Activated naive CD4-positive, alpha-beta T cell treated with Interleukin-2 at 50 U/mL for 16 hours (primary cell): ENCODE data around the gene WDR90.

Experiments
- DNase-seq: peaks from one replicate; pipeline ENCODE4 v3.0.0-alpha.2; 2020

WDR90 gene

GRCh38 chr16:640614-641013 lies 8.6 kb upstream of the WDR90 start:
- DNase-seq, result no peak

GRCh38 chr16:641326-642188 lies 7.6 kb upstream of the WDR90 start, which contains the start of gene MCRIP2:
TSS of gene MCRIP2 (plus strand) at chr16:641828. CDS start at chr16:641992, 164 bp downstream.
- peak; percentile 77 for DNase-seq

DNA sequence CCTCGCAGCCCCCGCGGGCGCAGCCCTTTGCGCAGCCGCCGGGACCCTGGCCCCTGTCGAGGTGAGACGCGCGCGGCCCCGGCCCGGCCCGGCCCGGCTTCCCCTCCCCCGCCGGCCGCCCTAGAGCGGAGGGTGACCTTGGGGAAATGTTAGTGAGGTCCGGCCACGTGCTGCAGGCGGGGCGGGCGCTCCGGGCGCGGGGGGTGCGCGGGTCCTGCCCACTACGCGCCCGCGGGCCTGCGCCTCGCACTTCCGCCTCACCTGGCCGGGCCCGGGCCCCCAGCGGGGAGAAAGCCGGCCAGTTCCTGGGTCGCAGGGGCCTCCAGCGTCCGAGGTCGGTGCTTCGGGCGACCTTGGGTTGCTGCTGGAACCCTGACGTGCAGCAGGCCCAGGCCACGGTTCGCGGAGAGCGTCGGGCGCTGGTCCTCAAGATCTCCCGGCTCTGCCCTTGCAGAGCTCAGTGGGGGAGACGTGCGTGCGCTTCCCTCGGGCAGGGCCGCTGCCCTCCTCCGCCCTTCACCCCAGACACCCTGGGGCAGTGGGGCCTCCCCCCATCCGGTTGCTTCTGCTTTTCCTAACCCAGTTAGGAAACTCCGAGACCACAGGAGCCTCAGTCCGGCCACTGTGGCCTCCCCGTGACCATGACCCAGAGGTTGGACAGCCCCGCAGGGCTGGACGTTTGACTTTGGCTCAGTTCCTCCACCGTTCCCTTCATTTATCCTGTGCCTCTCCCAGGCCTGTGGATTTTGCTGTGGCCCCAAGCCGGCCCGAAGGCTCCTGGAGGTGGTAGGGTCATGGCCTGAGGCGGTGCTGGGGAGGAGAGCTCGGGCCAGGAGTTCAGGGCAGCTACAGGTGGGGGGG lies 6.7 kb upstream of the WDR90 start:
- peak; percentile 39 for DNase-seq

DNA sequence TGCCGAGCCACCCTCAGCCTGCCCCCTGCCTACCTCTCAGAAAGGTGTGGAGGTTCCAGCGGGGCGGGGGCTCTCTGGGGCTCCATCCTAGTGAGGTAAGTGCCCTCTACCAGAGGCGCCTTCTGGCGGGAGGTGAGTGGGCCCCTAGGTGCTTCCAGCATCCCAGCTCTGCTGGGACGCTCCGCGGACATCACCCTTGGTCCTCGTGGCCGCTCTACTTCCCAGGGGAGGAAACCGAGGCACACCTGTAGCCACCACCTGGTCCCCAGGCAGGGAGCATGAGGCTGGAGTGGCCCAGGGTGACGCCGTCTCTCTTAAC lies 6.2 kb upstream of the WDR90 start:
- DNase-seq, result no peak

GRCh38 chr16:644556-644955 lies 4.6 kb upstream of the WDR90 start:
- no peak for DNase-seq

DNA sequence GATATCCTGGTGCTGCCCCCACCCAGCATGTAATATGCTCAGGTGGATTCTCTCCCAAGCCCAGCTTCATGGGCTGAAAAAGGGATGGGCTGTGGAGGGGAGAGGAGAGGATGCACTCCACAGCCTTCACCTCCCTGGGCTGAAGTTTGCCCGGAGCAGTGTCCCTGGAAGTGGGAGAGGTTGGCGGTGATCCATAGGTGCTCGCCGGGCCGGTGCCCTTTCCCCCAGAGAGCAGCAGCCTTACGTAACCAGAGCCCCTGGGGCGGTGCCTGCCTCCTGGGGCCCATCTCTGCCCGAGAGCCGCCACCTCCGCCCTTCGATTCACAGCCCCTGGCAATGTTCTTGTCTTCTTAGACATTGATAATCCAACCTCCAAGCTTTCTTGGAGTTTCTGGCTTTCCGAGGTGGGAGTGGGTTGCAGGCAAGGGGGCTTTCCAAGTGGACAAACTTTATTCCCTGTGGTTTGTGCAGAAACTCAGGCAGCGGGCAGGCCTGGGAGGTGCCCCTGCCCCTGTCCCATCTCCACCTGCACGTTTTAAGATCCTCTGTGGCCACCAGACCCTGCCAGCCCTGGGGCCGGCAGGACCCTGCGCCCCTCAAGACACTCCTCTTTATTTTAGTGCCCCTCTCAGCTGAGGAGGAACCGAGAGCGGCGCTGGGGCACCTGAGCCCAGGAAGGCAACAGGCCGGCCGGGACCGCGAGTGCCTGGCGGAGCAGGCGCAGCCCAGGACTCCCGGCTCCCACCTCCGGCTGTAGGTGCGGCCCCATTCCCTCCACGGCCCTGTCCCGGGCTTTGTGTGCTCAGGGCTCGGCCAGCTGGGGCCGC lies 3.1 kb upstream of the WDR90 start:
- no peak for DNase-seq

- no peak for DNase-seq
Observed at GRCh38 chr16:646679-647172, 2.4 kb upstream of the WDR90 start.

- no peak for DNase-seq
Observed at GRCh38 chr16:647173-647902, 1.8 kb upstream of the WDR90 start.

- DNase-seq, result peak; percentile 54
Observed at GRCh38 chr16:648071-648780, 939 bp upstream of the WDR90 start.

DNA sequence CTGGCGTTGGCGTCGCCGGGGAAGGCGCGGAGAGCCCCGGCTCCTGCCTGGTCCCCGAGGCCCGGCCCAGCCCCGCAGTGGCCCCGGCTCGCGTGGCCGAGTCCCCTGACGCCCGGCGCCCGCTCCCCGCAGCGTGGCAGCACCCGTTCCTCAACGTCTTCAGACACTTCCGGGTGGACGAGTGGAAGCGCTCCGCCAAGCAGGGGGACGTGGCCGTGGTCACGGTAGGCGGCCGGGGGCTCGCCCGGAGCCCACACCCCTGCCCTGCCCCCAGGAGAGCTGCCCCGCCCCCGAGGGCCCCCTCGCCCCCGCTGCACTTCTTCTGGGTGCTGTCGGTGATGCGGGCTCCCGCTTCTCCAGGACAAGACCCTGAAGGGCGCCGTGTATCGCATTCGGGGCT lies 466 bp downstream of the WDR90 start:
- DNase-seq, result peak; percentile 22

- DNase-seq, result no peak
Observed at GRCh38 chr16:651844-652243, 2.7 kb downstream of the WDR90 start.

- no peak for DNase-seq
Observed at GRCh38 chr16:652454-653305, 3.5 kb downstream of the WDR90 start.

GRCh38 chr16:654034-654433 lies 4.9 kb downstream of the WDR90 start:
- DNase-seq, result no peak

GRCh38 chr16:657487-657886 lies 8.3 kb downstream of the WDR90 start:
- no peak for DNase-seq

DNA sequence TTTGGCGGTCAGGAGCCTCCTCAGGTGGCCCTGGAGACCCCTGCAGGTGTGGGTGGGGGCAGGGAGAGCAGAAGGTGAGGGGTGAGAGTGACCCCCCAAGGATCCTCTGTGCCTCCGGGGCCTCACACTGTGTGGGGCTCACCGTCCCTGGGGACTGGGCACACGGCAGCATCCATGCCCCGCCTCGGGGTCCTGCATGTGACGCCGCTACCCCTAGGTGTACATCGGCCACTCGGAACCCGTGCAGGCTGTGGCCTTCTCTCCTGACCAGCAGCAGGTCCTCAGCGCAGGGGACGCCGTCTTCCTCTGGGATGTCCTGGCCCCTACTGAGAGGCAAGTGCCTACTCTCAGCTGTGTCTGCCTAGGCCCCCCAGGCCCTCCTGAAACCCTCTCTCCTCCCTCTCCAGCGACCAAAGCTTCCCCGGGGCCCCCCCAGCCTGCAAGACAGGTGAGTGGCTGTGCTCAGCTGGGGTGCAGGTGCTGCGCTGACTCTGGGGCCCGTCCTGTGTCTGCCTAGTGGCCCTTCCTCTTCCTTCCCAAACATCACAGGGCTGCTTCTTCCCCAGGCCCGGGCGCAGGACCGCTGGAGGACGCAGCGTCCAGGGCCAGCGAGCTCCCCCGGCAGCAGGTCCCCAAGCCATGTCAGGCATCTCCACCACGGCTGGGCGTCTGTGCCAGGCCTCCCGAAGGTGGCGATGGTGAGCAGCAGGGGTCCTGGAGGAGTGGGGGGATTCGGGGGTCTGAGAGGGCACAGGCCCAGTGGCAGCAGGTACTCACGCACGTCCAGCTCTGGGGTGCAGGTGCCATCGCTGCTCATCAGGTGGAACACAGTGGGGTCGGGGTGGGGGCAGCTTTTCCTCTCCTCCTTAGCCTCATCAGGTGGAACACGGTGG lies 9.8 kb downstream of the WDR90 start:
- no peak for DNase-seq

- no peak for DNase-seq
Observed at GRCh38 chr16:659618-660017, 10.5 kb downstream of the WDR90 start.

DNA sequence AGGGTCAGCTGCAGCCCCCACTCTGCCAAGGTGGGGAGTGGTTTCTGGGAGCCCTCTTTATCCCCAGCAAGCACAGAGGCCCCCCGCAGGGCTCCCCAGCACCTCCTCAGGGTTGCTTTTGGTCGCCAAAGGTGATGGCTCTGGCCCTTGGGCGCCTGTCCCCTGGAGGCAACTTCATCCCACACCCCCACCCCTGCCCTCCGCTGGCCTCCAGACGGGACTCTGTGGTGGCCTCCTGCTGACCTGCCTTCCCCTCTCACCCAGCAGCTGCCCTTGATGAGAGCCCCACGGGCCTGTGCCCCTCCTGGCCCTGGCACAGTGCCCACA lies 10.9 kb downstream of the WDR90 start:
- DNase-seq, result no peak

- DNase-seq, result peak; percentile 66
Observed at GRCh38 chr16:660459-661183, 11.5 kb downstream of the WDR90 start.
